GM18511 (cell line): ENCODE data around the gene CCDC63.
"Not testable (repeated sequence)": the region's sequence is repeated elsewhere in the genome, so short reads cannot be mapped to it uniquely, and the experiment has no call there.

Source experiments
- ATAC-seq: cut with Tn5 transposase; IDR thresholded peaks from one replicate; pipeline ENCODE4 v1.9.1; 2021; ENCODE audit warnings: mild to moderate bottlenecking, moderate library complexity; ENCODE audit not compliant: unreplicated experiment

Gene CCDC63

GRCh38 chr12:110844131-110844530 lies 2.7 kb upstream of the CCDC63 start:
- ATAC-seq = no peak

- no peak for ATAC-seq
Observed at GRCh38 chr12:110844551-110845338, 2.0 kb upstream of the CCDC63 start.

- no peak for ATAC-seq
Observed at GRCh38 chr12:110845339-110845682, 1.5 kb upstream of the CCDC63 start.

- ATAC-seq = no peak
Observed at GRCh38 chr12:110848314-110848923, 1.6 kb downstream of the CCDC63 start.

- ATAC-seq = no peak
Observed at GRCh38 chr12:110849221-110849620, 2.4 kb downstream of the CCDC63 start.

- no peak for ATAC-seq
Observed at GRCh38 chr12:110849748-110850403, 3.1 kb downstream of the CCDC63 start.

- no peak for ATAC-seq
Observed at GRCh38 chr12:110850762-110851161, 4.0 kb downstream of the CCDC63 start.

GRCh38 chr12:110853836-110854235 lies 7.0 kb downstream of the CCDC63 start:
- no peak for ATAC-seq

- ATAC-seq = no peak
Observed at GRCh38 chr12:110856542-110856941, 9.8 kb downstream of the CCDC63 start.

GRCh38 chr12:110857528-110857927 lies 10.7 kb downstream of the CCDC63 start:
- no peak for ATAC-seq

GRCh38 chr12:110857954-110858353 lies 11.2 kb downstream of the CCDC63 start:
- not testable (repeated sequence) for ATAC-seq

- no peak for ATAC-seq
Observed at GRCh38 chr12:110858848-110859247, 12.1 kb downstream of the CCDC63 start.

- ATAC-seq = no peak
Observed at GRCh38 chr12:110860833-110861296, 14.1 kb downstream of the CCDC63 start.

- ATAC-seq = no peak
Observed at GRCh38 chr12:110861729-110862128, 14.9 kb downstream of the CCDC63 start.

GRCh38 chr12:110862329-110862728 lies 15.5 kb downstream of the CCDC63 start:
- ATAC-seq = no peak

GRCh38 chr12:110863161-110863560 lies 16.4 kb downstream of the CCDC63 start:
- ATAC-seq = no peak

- ATAC-seq = no peak
Observed at GRCh38 chr12:110865521-110865920, 18.7 kb downstream of the CCDC63 start.

GRCh38 chr12:110869026-110869425 lies 22.2 kb downstream of the CCDC63 start:
- no peak for ATAC-seq

- ATAC-seq = no peak
Observed at GRCh38 chr12:110869803-110870202, 23.0 kb downstream of the CCDC63 start.

GRCh38 chr12:110872100-110872499 lies 25.3 kb downstream of the CCDC63 start:
- no peak for ATAC-seq

GRCh38 chr12:110874351-110874750 lies 27.6 kb downstream of the CCDC63 start:
- no peak for ATAC-seq

- ATAC-seq = no peak
Observed at GRCh38 chr12:110874781-110875180, 28.0 kb downstream of the CCDC63 start.
